Measurements from ENCODE around the gene UCN2. TPM values are rescaled to one million over a fixed set of nuclear protein-coding genes. Genes with fewer than 3 reads are reported as not detected.

UCN2 gene
- total RNA-seq, 6 experiments from 2014 or later = 4.3 to 6.4 (median 5.0) TPM

DNA sequence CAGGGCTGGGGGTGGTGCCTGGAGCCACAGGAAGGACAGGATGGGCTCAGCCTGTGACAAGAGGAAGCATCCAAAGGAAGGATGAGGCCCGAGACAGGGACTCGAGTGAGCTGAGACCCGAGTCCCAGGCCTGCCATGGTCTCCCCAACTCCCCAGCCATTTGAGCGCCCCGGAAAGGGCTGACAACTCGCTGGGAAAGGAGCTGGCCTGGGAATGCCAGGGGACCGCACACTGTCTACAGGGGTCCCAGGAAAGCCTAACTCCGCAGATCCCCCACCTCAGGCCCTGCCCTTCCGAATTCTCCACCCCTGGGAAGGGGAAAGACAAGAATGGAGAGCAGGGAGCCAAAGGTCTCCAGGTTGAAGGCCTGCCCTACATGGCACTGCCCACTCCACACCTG, 38.6 kb downstream of the UCN2 start:
- no peak for DNase-seq
- Mint-ChIP-seq H3K27ac (no peak overlapping the region), H3K4me1 (ENCODE audit: low read depth) (no peaks in the 10 kb centered on the region), H3K4me3 (no peak overlapping the region), H3K27me3 (ENCODE audit: insufficient read depth) (no peaks in the 10 kb centered on the region), H3K36me3 (ENCODE audit: low read depth) (peaks cover 9% of the 10 kb centered on the region), H3K9me3 (no peaks in the 10 kb centered on the region)
- TF ChIP-seq, protein P1, sequence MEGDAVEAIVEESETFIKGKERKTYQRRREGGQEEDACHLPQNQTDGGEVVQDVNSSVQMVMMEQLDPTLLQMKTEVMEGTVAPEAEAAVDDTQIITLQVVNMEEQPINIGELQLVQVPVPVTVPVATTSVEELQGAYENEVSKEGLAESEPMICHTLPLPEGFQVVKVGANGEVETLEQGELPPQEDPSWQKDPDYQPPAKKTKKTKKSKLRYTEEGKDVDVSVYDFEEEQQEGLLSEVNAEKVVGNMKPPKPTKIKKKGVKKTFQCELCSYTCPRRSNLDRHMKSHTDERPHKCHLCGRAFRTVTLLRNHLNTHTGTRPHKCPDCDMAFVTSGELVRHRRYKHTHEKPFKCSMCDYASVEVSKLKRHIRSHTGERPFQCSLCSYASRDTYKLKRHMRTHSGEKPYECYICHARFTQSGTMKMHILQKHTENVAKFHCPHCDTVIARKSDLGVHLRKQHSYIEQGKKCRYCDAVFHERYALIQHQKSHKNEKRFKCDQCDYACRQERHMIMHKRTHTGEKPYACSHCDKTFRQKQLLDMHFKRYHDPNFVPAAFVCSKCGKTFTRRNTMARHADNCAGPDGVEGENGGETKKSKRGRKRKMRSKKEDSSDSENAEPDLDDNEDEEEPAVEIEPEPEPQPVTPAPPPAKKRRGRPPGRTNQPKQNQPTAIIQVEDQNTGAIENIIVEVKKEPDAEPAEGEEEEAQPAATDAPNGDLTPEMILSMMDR (IDR thresholded peaks at IDR 0.05) = no peak

- Mint-ChIP-seq H3K4me1 (ENCODE audit: low read depth) (no peaks in the 10 kb centered on the region), H3K36me3 (ENCODE audit: low read depth) (no peaks in the 10 kb centered on the region; the same call in 1 of the 2 replicates), H3K9me3 (no peaks in the 10 kb centered on the region), H3K27me3 (ENCODE audit: insufficient read depth) (no peaks in the 10 kb centered on the region; the same call in 1 of the 2 replicates), H3K4me3 (no peak overlapping the region), H3K27ac (no peak overlapping the region)
- no peak for DNase-seq
- TF ChIP-seq, protein P1 (IDR thresholded peaks at IDR 0.05) = no peak
These were observed 41.9 kb downstream of the UCN2 start for GRCh38 chr3:48521635-48522034.

DNA sequence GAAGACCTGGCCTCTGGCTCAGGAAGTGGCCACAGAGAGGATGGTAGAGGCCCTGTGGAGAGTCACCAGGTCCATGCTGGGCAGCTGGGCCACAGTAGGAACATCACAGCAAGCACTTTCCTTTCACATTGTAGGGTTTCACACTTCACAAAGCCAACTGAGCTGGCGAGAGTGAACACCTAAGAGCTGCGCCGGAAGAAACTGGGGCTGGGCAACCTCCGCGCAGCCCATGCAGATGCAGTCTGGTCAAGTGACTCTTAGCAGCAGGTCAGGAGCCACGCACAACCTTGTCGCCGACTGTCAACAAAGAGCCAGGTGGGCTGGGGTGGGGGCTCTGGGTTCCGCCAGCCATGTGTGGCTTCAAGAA, 44.3 kb downstream of the UCN2 start:
- TF ChIP-seq, protein P1 (IDR thresholded peaks at IDR 0.05) = no peak
- no peak for DNase-seq
- no peaks in the 10 kb centered on the region; the same call in 1 of the 2 replicates for H3K27me3 Mint-ChIP-seq (ENCODE audit: insufficient read depth)
- H3K4me3 Mint-ChIP-seq = no peak overlapping the region
- no peaks in the 10 kb centered on the region for H3K36me3 Mint-ChIP-seq (ENCODE audit: low read depth)
- no peaks in the 10 kb centered on the region for H3K9me3 Mint-ChIP-seq
- H3K4me1 Mint-ChIP-seq (ENCODE audit: low read depth) = no peaks in the 10 kb centered on the region
- no peak overlapping the region for H3K27ac Mint-ChIP-seq

DNA sequence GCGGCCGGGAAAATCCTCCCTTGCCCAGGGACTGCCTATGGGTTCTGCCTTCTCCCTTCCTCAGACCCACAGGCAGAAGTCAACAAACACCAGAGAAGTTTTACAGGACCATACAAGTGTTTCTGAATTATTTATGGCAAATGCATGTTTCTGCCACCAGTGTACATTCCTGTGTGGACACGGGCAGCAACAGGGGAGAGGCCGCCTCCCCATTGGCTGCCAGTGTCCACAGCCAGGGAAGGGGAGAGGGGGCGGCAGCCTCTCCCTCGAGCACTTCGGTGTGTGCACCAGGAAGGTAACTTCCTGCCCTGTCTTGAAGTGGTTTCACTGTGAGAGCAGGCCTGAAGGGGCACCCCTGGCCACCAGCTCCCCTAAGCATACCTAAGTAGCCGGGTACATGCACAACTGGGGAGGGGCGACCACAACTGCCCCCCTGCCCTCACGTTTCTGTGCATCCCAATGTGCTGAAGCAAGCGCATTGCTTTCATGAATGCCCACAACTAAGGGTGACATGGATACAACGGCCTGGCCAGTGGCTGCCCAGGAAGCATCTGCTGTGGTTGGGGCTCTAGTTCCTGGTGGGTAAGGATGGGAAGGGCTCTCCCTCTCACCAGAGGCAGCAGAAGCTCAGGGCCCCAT, 44.8 kb downstream of the UCN2 start:
- H3K4me1 Mint-ChIP-seq (ENCODE audit: low read depth) = no peaks in the 10 kb centered on the region
- H3K27me3 Mint-ChIP-seq (ENCODE audit: insufficient read depth) = no peaks in the 10 kb centered on the region; the same call in 1 of the 2 replicates
- DNase-seq = no peak
- no peaks in the 10 kb centered on the region for H3K36me3 Mint-ChIP-seq (ENCODE audit: low read depth)
- H3K9me3 Mint-ChIP-seq = no peaks in the 10 kb centered on the region
- H3K4me3 Mint-ChIP-seq = no peak overlapping the region
- H3K27ac Mint-ChIP-seq = no peak overlapping the region
- TF ChIP-seq, protein P1 (IDR thresholded peaks at IDR 0.05) = no peak

GRCh38 chr3:48518069-48518468, 45.5 kb downstream of the UCN2 start:
- H3K4me3 Mint-ChIP-seq = no peak overlapping the region
- TF ChIP-seq, protein P1 (IDR thresholded peaks at IDR 0.05) = no peak
- H3K9me3 Mint-ChIP-seq = no peaks in the 10 kb centered on the region
- no peaks in the 10 kb centered on the region for H3K36me3 Mint-ChIP-seq (ENCODE audit: low read depth)
- H3K27ac Mint-ChIP-seq = no peak overlapping the region
- H3K27me3 Mint-ChIP-seq (ENCODE audit: insufficient read depth) = no peaks in the 10 kb centered on the region; the same call in 1 of the 2 replicates
- no peaks in the 10 kb centered on the region for H3K4me1 Mint-ChIP-seq (ENCODE audit: low read depth)
- no peak for DNase-seq
